CD4-positive, CD25-positive, alpha-beta regulatory T cell (primary cell): ENCODE data around the gene SULF2. TPM values are rescaled to one million over a fixed set of nuclear protein-coding genes. Genes with fewer than 3 reads are reported as not detected.

Source experiments
- ATAC-seq, 2 donors: fragments of 150-1000 bp; cut with Tn5 transposase; one replicate each; pipeline ENCODE4 v1.10.0; 2021; ENCODE audit warnings: low read depth in 2 of 2, moderate number of reproducible peaks in 2 of 2, moderate library complexity in 1 of 2
- DNase-seq, 3 donors: peaks; one replicate each; pipeline versions ENCODE4 v3.0.0 to v3.0.0-alpha.2; 2012 to 2022; ENCODE audit warnings: mixed read lengths in 1 of 3
- H3K27ac ChIP-seq: one replicate; pipeline ENCODE4 v1.7.0; 2013; ENCODE audit warnings: mild to moderate bottlenecking, low read length; ENCODE audit not compliant: insufficient read depth, poor library complexity, severe bottlenecking
- H3K27me3 ChIP-seq: one replicate; pipeline ENCODE4 v1.7.0; 2013; ENCODE audit warnings: low read length; ENCODE audit not compliant: control insufficient read depth, insufficient read depth
- H3K36me3 ChIP-seq: one replicate; pipeline ENCODE4 v1.7.0; 2013; ENCODE audit warnings: mild to moderate bottlenecking, low read length, moderate library complexity; ENCODE audit not compliant: control insufficient read depth, insufficient read depth
- H3K4me1 ChIP-seq: 2 replicates; pipeline ENCODE4 v1.7.0; 2013; ENCODE audit warnings: mild to moderate bottlenecking, low read length; ENCODE audit not compliant: insufficient read depth, control insufficient read depth, poor library complexity, severe bottlenecking
- H3K4me3 ChIP-seq: one replicate; pipeline ENCODE4 v1.7.0; 2013; ENCODE audit warnings: low read depth, mild to moderate bottlenecking, low read length, moderate library complexity
- H3K9me3 ChIP-seq, 2 experiments: 1 replicate in 1 of 2; 2 replicates in 1 of 2; pipeline ENCODE4 v1.7.0; 2013; ENCODE audit warnings: low read length in 2 of 2, mild to moderate bottlenecking in 1 of 2, moderate library complexity in 1 of 2; ENCODE audit not compliant: control insufficient read depth in 2 of 2
- H3K27ac Mint-ChIP-seq, 3 donors: one replicate each; pipeline ENCODE4 v1.8.0; 2020 to 2022; ENCODE audit warnings: mild to moderate bottlenecking in 3 of 3, mixed read lengths in 3 of 3, moderate library complexity in 2 of 3
- H3K27me3 Mint-ChIP-seq: one replicate; pipeline ENCODE4 v1.8.0; 2022; ENCODE audit warnings: mild to moderate bottlenecking, mixed read lengths
- H3K36me3 Mint-ChIP-seq: one replicate; pipeline ENCODE4 v1.8.0; 2020; ENCODE audit warnings: mixed read lengths
- H3K4me1 Mint-ChIP-seq, 4 donors: one replicate each; pipeline ENCODE4 v1.8.0; 2020 to 2022; ENCODE audit warnings: mixed read lengths in 4 of 4, mild to moderate bottlenecking in 1 of 4
- H3K4me3 Mint-ChIP-seq, 4 donors: one replicate each; pipeline ENCODE4 v1.8.0; 2020 to 2022; ENCODE audit warnings: mild to moderate bottlenecking in 4 of 4, mixed read lengths in 4 of 4, moderate library complexity in 3 of 4
- H3K9me3 Mint-ChIP-seq, 7 donors: one replicate each; pipeline ENCODE4 v1.8.0; 2020 to 2022; ENCODE audit warnings: mixed read lengths in 7 of 7, mild to moderate bottlenecking in 3 of 7, moderate library complexity in 2 of 7
- polyA plus RNA-seq, 4 donors: library from polyadenylated mRNA; unstranded; fragments of 300-500 nt; fragmentation: Illumina TruSeq; gene quantifications; one replicate each; pipeline ENCODE4 v1.2.3, GENCODE V29; 2021
- total RNA-seq: library from RNA; stranded (reverse); gene quantifications from one replicate; pipeline ENCODE4 v1.2.3, GENCODE V29; 2022

Gene SULF2
- total and polyA plus RNA-seq, 5 donors from 2014 or later = 0.33 to 1.2 (median 0.74) TPM; not detected in 1

GRCh38 chr20:47622118-47622665, 163.1 kb downstream of the SULF2 start:
- H3K27ac ChIP-seq = no peak overlapping the region
- DNase-seq (no peak), ATAC-seq (no peak)
- H3K27ac Mint-ChIP-seq = peak overlapping the region in 1 of 3 donors; percentile 27
- no peaks in the 10 kb centered on the region for H3K27me3 Mint-ChIP-seq
- H3K4me1 ChIP-seq = no peaks in the 10 kb centered on the region
- peaks cover 46% of the 10 kb centered on the region for H3K36me3 ChIP-seq
- H3K4me3 ChIP-seq = no peak overlapping the region
- peaks cover 17 to 37% (median 33%) of the 10 kb centered on the region in 4 donors for H3K4me1 Mint-ChIP-seq
- no peaks in the 10 kb centered on the region for H3K9me3 ChIP-seq
- H3K27me3 ChIP-seq = no peaks in the 10 kb centered on the region
- H3K9me3 Mint-ChIP-seq = no peaks in the 10 kb centered on the region
- peaks cover 24% of the 10 kb centered on the region for H3K36me3 Mint-ChIP-seq
- peak overlapping the region in 1 of 4 donors; percentile 4 for H3K4me3 Mint-ChIP-seq

GRCh38 chr20:47620808-47621805, 164.2 kb downstream of the SULF2 start:
- Histone ChIP-seq H3K9me3 (no peaks in the 10 kb centered on the region), H3K4me1 (peaks cover 3% of the 10 kb centered on the region), H3K36me3 (peaks cover 35% of the 10 kb centered on the region), H3K27me3 (no peaks in the 10 kb centered on the region), H3K27ac (no peak overlapping the region), H3K4me3 (no peak overlapping the region)
- Mint-ChIP-seq H3K27me3 (no peaks in the 10 kb centered on the region), H3K4me3 (no peak overlapping the region), H3K36me3 (peaks cover 19% of the 10 kb centered on the region), H3K27ac (peak overlapping the region in 1 of 3 donors; percentile 23), H3K4me1 (peaks cover 21 to 46% (median 38%) of the 10 kb centered on the region in 4 donors), H3K9me3 (no peaks in the 10 kb centered on the region)
- peak in 1 of 2 donors; percentile 39 for ATAC-seq
- peak in 2 of 3 donors; percentile 61 to 78 for DNase-seq

- Mint-ChIP-seq H3K9me3 (no peaks in the 10 kb centered on the region), H3K27ac (no peak overlapping the region), H3K36me3 (peaks cover 11% of the 10 kb centered on the region), H3K4me3 (peak overlapping the region in 1 of 4 donors; percentile 13), H3K4me1 (peaks cover 31 to 59% (median 46%) of the 10 kb centered on the region in 4 donors), H3K27me3 (no peaks in the 10 kb centered on the region)
- DNase-seq = no peak
- no peaks in the 10 kb centered on the region for H3K27me3 ChIP-seq
- H3K27ac ChIP-seq = no peak overlapping the region
- no peak for ATAC-seq
- H3K9me3 ChIP-seq = no peaks in the 10 kb centered on the region
- peaks cover 3% of the 10 kb centered on the region for H3K4me1 ChIP-seq
- peaks cover 13% of the 10 kb centered on the region for H3K36me3 ChIP-seq
- no peak overlapping the region for H3K4me3 ChIP-seq
Measured at GRCh38 chr20:47618479-47618878, 166.8 kb downstream of the SULF2 start.

GRCh38 chr20:47614703-47615309, 170.5 kb downstream of the SULF2 start:
- Mint-ChIP-seq H3K9me3 (no peaks in the 10 kb centered on the region), H3K36me3 (peaks cover 6% of the 10 kb centered on the region), H3K27me3 (no peaks in the 10 kb centered on the region), H3K4me1 (peaks cover 49 to 67% (median 59%) of the 10 kb centered on the region in 4 donors), H3K4me3 (no peak overlapping the region), H3K27ac (peak overlapping the region in 1 of 3 donors; percentile 90)
- Histone ChIP-seq H3K4me3 (no peak overlapping the region), H3K27ac (no peak overlapping the region), H3K4me1 (peaks cover 23% of the 10 kb centered on the region), H3K27me3 (no peaks in the 10 kb centered on the region), H3K9me3 (no peaks in the 10 kb centered on the region), H3K36me3 (no peaks in the 10 kb centered on the region)
- DNase-seq (no peak), ATAC-seq (no peak)

- Histone ChIP-seq H3K4me3 (no peak overlapping the region), H3K9me3 (no peaks in the 10 kb centered on the region), H3K27ac (peak overlapping the region; percentile 33), H3K36me3 (no peaks in the 10 kb centered on the region), H3K4me1 (peaks cover 43% of the 10 kb centered on the region), H3K27me3 (no peaks in the 10 kb centered on the region)
- peaks cover 52 to 78% (median 68%) of the 10 kb centered on the region in 4 donors for H3K4me1 Mint-ChIP-seq
- no peak for DNase-seq
- H3K36me3 Mint-ChIP-seq = peaks cover 6% of the 10 kb centered on the region
- no peaks in the 10 kb centered on the region for H3K9me3 Mint-ChIP-seq
- peak overlapping the region; percentile 71 to 84 (median 79) for H3K27ac Mint-ChIP-seq
- H3K27me3 Mint-ChIP-seq = no peaks in the 10 kb centered on the region
- peak overlapping the region in 1 of 4 donors; percentile 16 for H3K4me3 Mint-ChIP-seq
- no peak for ATAC-seq
Measured at GRCh38 chr20:47612670-47613069, 172.6 kb downstream of the SULF2 start.

GRCh38 chr20:47611785-47612184, 173.5 kb downstream of the SULF2 start:
- DNase-seq = no peak
- no peaks in the 10 kb centered on the region for H3K9me3 ChIP-seq
- Mint-ChIP-seq H3K9me3 (no peaks in the 10 kb centered on the region), H3K27ac (peak overlapping the region in 2 of 3 donors; percentile 71 to 89), H3K4me1 (peaks cover 54 to 77% (median 68%) of the 10 kb centered on the region in 4 donors), H3K36me3 (peaks cover 6% of the 10 kb centered on the region), H3K27me3 (no peaks in the 10 kb centered on the region), H3K4me3 (no peak overlapping the region)
- H3K4me1 ChIP-seq = peaks cover 51% of the 10 kb centered on the region
- H3K4me3 ChIP-seq = no peak overlapping the region
- H3K27ac ChIP-seq = peak overlapping the region; percentile 29
- no peak for ATAC-seq
- no peaks in the 10 kb centered on the region for H3K27me3 ChIP-seq
- H3K36me3 ChIP-seq = no peaks in the 10 kb centered on the region

- Histone ChIP-seq H3K27ac (peak overlapping the region; percentile 61), H3K36me3 (no peaks in the 10 kb centered on the region), H3K4me1 (peaks cover 57% of the 10 kb centered on the region), H3K9me3 (no peaks in the 10 kb centered on the region), H3K4me3 (peak overlapping the region; percentile 60), H3K27me3 (no peaks in the 10 kb centered on the region)
- peak; percentile 14 to 28 for ATAC-seq
- Mint-ChIP-seq H3K4me3 (peak overlapping the region in 3 of 4 donors; percentile 30 to 79 (median 62)), H3K27ac (peak overlapping the region; percentile 58 to 91 (median 71)), H3K36me3 (peaks cover 7% of the 10 kb centered on the region), H3K27me3 (no peaks in the 10 kb centered on the region), H3K9me3 (no peaks in the 10 kb centered on the region), H3K4me1 (peaks cover 54 to 80% (median 73%) of the 10 kb centered on the region in 4 donors)
- peak in 2 of 3 donors; percentile 4 to 16 for DNase-seq
Measured at GRCh38 chr20:47610945-47611250, 174.4 kb downstream of the SULF2 start.
